Suprapubic skin (tissue), 4 donors: Measurements from ENCODE around the gene NPAS2. TPM values are rescaled to one million over a fixed set of nuclear protein-coding genes. Genes with fewer than 3 reads are reported as not detected.

ENCODE experiments used
- DNase-seq, 2 donors: peaks; one replicate each; pipeline ENCODE4 v3.0.0-alpha.2; 2019; ENCODE audit warnings: low spot score in 2 of 2
- H3K27ac ChIP-seq: fragments of 200-600 bp; sonication (generic); one replicate; pipeline ENCODE4 v1.5.1; 2019
- H3K27me3 ChIP-seq: fragments of 200-600 bp; sonication (generic); one replicate; pipeline ENCODE4 v1.5.1; 2019
- H3K36me3 ChIP-seq: fragments of 200-600 bp; sonication (generic); one replicate; pipeline ENCODE4 v1.5.1; 2019
- H3K4me1 ChIP-seq: fragments of 200-600 bp; sonication (generic); one replicate; pipeline ENCODE4 v1.5.1; 2019
- H3K4me3 ChIP-seq: fragments of 200-600 bp; sonication (generic); one replicate; pipeline ENCODE4 v1.5.1; 2019; ENCODE audit warnings: mild to moderate bottlenecking
- H3K9me3 ChIP-seq: fragments of 200-600 bp; sonication (generic); one replicate; pipeline ENCODE4 v1.5.1; 2019
- EP300 ChIP-seq: sonication (generic); formaldehyde crosslinking; IDR thresholded peaks from one replicate; pipeline ENCODE4 v1.6.1; 2017; ENCODE audit warnings: antibody characterized with exemption
- POLR2A ChIP-seq, 2 donors: fragments of 450-650 bp; IDR thresholded peaks; one replicate each; pipeline ENCODE4 v1.6.1; 2017; ENCODE audit warnings: antibody characterized with exemption in 2 of 2, mild to moderate bottlenecking in 2 of 2, moderate library complexity in 2 of 2
- POLR2AphosphoS5 ChIP-seq, 3 donors: sonication (generic); formaldehyde crosslinking; IDR thresholded peaks; one replicate each; pipeline ENCODE4 v1.6.1; 2017; ENCODE audit warnings: antibody characterized with exemption in 3 of 3
- WGBS: methylation state at CpG from one replicate; pipeline ENCODE4 v1.1.5; 2018; 5-methylcytosine and 5-hydroxymethylcytosine counted together
- total RNA-seq, 4 donors: library from RNA; depleted of rRNA; stranded (reverse); fragments of >200 nt; gene quantifications; one replicate each; pipeline ENCODE4 v1.1.0, GENCODE V29; 2016
- TF ChIP-seq, protein P1 (sequence below), 2 donors: fragments of 200-600 bp in 1 of 2; fragments of 450-650 bp in 1 of 2; sonication (generic) in 1 of 2; IDR thresholded peaks; one replicate each; pipeline ENCODE4 v1.5.1; 2016 to 2019; ENCODE audit warnings: antibody characterized with exemption in 2 of 2, mild to moderate bottlenecking in 1 of 2, moderate library complexity in 1 of 2

NPAS2 gene
- total RNA-seq, 4 donors from 2014 or later: 46.5 to 90.1 (median 62.9) TPM

DNA sequence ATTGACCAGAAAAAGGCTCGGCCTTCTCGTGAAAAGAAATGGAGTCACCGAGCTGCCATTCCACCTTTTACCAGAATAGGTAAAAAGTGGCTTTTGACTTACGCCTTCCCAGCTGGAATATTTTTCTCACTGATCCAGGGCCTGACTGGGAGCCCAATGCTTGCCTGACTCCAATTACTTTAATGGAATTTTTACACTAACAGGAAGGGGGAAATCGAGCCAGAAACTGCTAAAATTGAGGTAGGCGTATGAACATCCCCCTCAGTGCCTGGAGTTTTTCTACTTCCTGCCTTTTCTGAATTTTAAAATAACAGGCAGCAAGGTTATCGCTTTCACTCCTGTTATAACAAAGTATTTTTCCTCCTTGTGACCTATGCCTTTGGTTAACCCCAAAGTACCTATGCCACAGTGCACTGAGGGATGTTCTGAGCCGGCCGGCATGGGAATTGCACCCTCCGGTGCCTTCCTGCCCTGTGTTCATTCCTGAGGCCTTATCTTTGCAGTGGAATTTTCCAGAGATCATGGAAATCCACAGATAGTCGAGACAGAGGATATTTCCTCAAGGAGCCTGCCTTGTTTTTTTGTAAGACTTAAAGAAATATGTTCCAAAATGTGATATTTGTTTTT, 163.9 kb downstream of the NPAS2 start:
- WGBS: 80% methylated on average over 11 of the region's 11 CpGs
- TF ChIP-seq EP300: no peak
- no peak for TF ChIP-seq POLR2AphosphoS5 (IDR thresholded peaks at IDR 0.05)
- TF ChIP-seq, protein P1, sequence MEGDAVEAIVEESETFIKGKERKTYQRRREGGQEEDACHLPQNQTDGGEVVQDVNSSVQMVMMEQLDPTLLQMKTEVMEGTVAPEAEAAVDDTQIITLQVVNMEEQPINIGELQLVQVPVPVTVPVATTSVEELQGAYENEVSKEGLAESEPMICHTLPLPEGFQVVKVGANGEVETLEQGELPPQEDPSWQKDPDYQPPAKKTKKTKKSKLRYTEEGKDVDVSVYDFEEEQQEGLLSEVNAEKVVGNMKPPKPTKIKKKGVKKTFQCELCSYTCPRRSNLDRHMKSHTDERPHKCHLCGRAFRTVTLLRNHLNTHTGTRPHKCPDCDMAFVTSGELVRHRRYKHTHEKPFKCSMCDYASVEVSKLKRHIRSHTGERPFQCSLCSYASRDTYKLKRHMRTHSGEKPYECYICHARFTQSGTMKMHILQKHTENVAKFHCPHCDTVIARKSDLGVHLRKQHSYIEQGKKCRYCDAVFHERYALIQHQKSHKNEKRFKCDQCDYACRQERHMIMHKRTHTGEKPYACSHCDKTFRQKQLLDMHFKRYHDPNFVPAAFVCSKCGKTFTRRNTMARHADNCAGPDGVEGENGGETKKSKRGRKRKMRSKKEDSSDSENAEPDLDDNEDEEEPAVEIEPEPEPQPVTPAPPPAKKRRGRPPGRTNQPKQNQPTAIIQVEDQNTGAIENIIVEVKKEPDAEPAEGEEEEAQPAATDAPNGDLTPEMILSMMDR (IDR thresholded peaks at IDR 0.05): no peak
- TF ChIP-seq POLR2A (IDR thresholded peaks at IDR 0.05): no peak
- H3K9me3 ChIP-seq: no peaks in the 10 kb centered on the region
- no peaks in the 10 kb centered on the region for H3K27me3 ChIP-seq
- H3K36me3 ChIP-seq: peaks cover 7% of the 10 kb centered on the region
- peak in 1 of 2 donors; percentile 10 for DNase-seq
- no peaks in the 10 kb centered on the region for H3K4me1 ChIP-seq
- no peak overlapping the region for H3K4me3 ChIP-seq
- no peak overlapping the region for H3K27ac ChIP-seq

DNA sequence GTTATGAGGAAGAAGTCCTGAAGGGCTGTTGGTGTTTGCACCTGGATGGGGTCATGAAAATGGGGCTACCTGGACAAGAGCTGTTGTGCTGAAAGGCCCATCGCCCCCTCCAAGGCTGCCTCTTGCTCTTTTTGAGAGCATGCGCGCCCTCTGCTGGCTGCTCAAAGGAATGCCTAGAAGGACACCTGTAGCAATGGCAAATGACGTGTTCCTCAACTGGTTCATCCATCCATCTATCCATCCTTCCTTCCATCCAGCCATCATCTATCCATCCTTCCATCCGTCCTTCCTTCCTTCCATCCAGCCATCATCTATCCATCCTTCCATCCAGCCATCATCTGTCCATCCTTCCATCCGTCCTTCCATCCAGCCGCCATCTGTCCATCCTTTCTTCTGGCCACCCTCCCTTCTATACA, 165.0 kb downstream of the NPAS2 start:
- H3K9me3 ChIP-seq: no peaks in the 10 kb centered on the region
- no peak overlapping the region for H3K27ac ChIP-seq
- H3K4me1 ChIP-seq: no peaks in the 10 kb centered on the region
- DNase-seq: peak in 1 of 2 donors; percentile 85
- TF ChIP-seq, protein P1 (IDR thresholded peaks at IDR 0.05): peak; percentile 79 to 85
- TF ChIP-seq POLR2A (IDR thresholded peaks at IDR 0.05) (no peak), POLR2AphosphoS5 (IDR thresholded peaks at IDR 0.05) (no peak)
- no peak overlapping the region for H3K4me3 ChIP-seq
- 30% methylated on average over 7 of the region's 7 CpGs for WGBS
- no peaks in the 10 kb centered on the region for H3K27me3 ChIP-seq
- peaks cover 15% of the 10 kb centered on the region for H3K36me3 ChIP-seq

GRCh38 chr2:100986157-100986556, 166.2 kb downstream of the NPAS2 start:
- WGBS: 89% methylated on average over 10 of the region's 11 CpGs
- no peak overlapping the region for H3K27ac ChIP-seq
- peak in 1 of 2 donors; percentile 51 for DNase-seq
- TF ChIP-seq, protein P1 (IDR thresholded peaks at IDR 0.05): no peak
- no peak for TF ChIP-seq POLR2A (IDR thresholded peaks at IDR 0.05)
- no peak overlapping the region for H3K4me3 ChIP-seq
- H3K9me3 ChIP-seq: no peaks in the 10 kb centered on the region
- no peaks in the 10 kb centered on the region for H3K27me3 ChIP-seq
- peaks cover 26% of the 10 kb centered on the region for H3K36me3 ChIP-seq
- no peaks in the 10 kb centered on the region for H3K4me1 ChIP-seq

GRCh38 chr2:100987536-100987935, 167.6 kb downstream of the NPAS2 start:
- DNase-seq: no peak
- Histone ChIP-seq H3K4me3 (no peak overlapping the region), H3K9me3 (no peaks in the 10 kb centered on the region), H3K36me3 (peaks cover 26% of the 10 kb centered on the region), H3K27me3 (no peaks in the 10 kb centered on the region), H3K27ac (no peak overlapping the region), H3K4me1 (no peaks in the 10 kb centered on the region)
- TF ChIP-seq EP300 (no peak), POLR2AphosphoS5 (IDR thresholded peaks at IDR 0.05) (no peak), POLR2A (IDR thresholded peaks at IDR 0.05) (no peak)
- TF ChIP-seq, protein P1 (IDR thresholded peaks at IDR 0.05): no peak
- 88% methylated on average over 3 of the region's 3 CpGs for WGBS

GRCh38 chr2:100987974-100988373, 168.0 kb downstream of the NPAS2 start:
- Histone ChIP-seq H3K27ac (no peak overlapping the region), H3K4me1 (no peaks in the 10 kb centered on the region), H3K9me3 (no peaks in the 10 kb centered on the region), H3K36me3 (peaks cover 26% of the 10 kb centered on the region), H3K4me3 (no peak overlapping the region), H3K27me3 (no peaks in the 10 kb centered on the region)
- WGBS: 72% methylated on average over 3 of the region's 4 CpGs
- no peak for DNase-seq
- TF ChIP-seq EP300 (no peak), POLR2A (IDR thresholded peaks at IDR 0.05) (no peak), POLR2AphosphoS5 (IDR thresholded peaks at IDR 0.05) (no peak)
- TF ChIP-seq, protein P1 (IDR thresholded peaks at IDR 0.05): no peak
